HEK293 (cell line): ENCODE results near the gene IFI27L2.

Experiments used
- CTCF ChIA-PET: fragments of 350-600 bp; formaldehyde crosslinking; extraction: SDS; loops from one replicate; lab custom pipeline; 2021; ENCODE audit warnings: antibody characterized with exemption; lab: Yijun Ruan, JAX
- POLR2A ChIA-PET: fragments of 300-600 bp; formaldehyde crosslinking; extraction: SDS; loops from one replicate; lab custom pipeline; 2020; ENCODE audit warnings: antibody characterized with exemption, inconsistent platforms; lab: Yijun Ruan, JAX
- H3K27ac ChIP-seq: fragments of 200-500 bp; sonication (Bioruptor generic); 2 replicates; pipeline ENCODE4 v1.5.1; 2014; ENCODE audit warnings: low read depth, low read length, control low read depth, inconsistent platforms; ENCODE audit errors: extremely low read depth
- H3K36me3 ChIP-seq, 2 experiments: fragments of 200-500 bp in 1 of 2; sonication (Bioruptor generic) in 1 of 2; 1 replicate in 1 of 2; 2 replicates in 1 of 2; pipeline ENCODE4 v1.5.1; 2014 to 2017; ENCODE audit warnings: inconsistent platforms in 2 of 2, low read length in 2 of 2; ENCODE audit not compliant: control insufficient read depth in 2 of 2, insufficient read depth in 1 of 2
- H3K4me1 ChIP-seq: fragments of 200-500 bp; sonication (Bioruptor generic); 2 replicates; pipeline ENCODE4 v1.5.1; 2014; ENCODE audit warnings: mild to moderate bottlenecking, low read length, inconsistent platforms; ENCODE audit not compliant: control insufficient read depth, insufficient read depth
- H3K4me3 ChIP-seq: 2 replicates; pipeline ENCODE4 v1.5.1; 2011; ENCODE audit warnings: low read depth, mild to moderate bottlenecking, control low read depth, low read length, moderate library complexity
- H3K9me3 ChIP-seq: fragments of 200-500 bp; sonication (Bioruptor generic); 2 replicates; pipeline ENCODE4 v1.5.1; 2014; ENCODE audit warnings: low read depth, low read length, inconsistent platforms; ENCODE audit not compliant: control insufficient read depth, insufficient read depth
- BCL11A ChIP-seq: fragments of 450-650 bp; formaldehyde crosslinking; IDR thresholded peaks from 2 replicates; pipeline ENCODE4 v1.5.1; 2016; ENCODE audit warnings: low read depth, missing biosample characterization, missing genetic modification characterization
- GLI2 ChIP-seq: fragments of 450-650 bp; formaldehyde crosslinking; IDR thresholded peaks from 2 replicates; pipeline ENCODE4; 2017; ENCODE audit warnings: missing biosample characterization, missing genetic modification characterization, low read depth, borderline replicate concordance
- GLIS2 ChIP-seq: fragments of 450-650 bp; formaldehyde crosslinking; IDR thresholded peaks from 2 replicates; pipeline ENCODE4 v1.5.1; 2016; ENCODE audit warnings: missing biosample characterization, missing genetic modification characterization
- KLF17 ChIP-seq: fragments of 450-650 bp; formaldehyde crosslinking; IDR thresholded peaks from 2 replicates; pipeline ENCODE4 v1.5.1; 2016; ENCODE audit warnings: missing biosample characterization, missing genetic modification characterization
- KLF9 ChIP-seq: fragments of 450-650 bp; formaldehyde crosslinking; IDR thresholded peaks from 2 replicates; pipeline ENCODE4 v1.5.1; 2016; ENCODE audit warnings: missing biosample characterization, missing genetic modification characterization, low read depth
- SP7 ChIP-seq: fragments of 450-650 bp; formaldehyde crosslinking; IDR thresholded peaks from 2 replicates; pipeline ENCODE4 v1.5.1; 2016; ENCODE audit warnings: missing biosample characterization, missing genetic modification characterization
- ZBTB1 ChIP-seq: fragments of 450-650 bp; formaldehyde crosslinking; IDR thresholded peaks from 2 replicates; pipeline ENCODE4 v1.5.1; 2016; ENCODE audit warnings: missing biosample characterization, missing genetic modification characterization
- ZFHX2 ChIP-seq: fragments of 450-650 bp; formaldehyde crosslinking; conservative IDR thresholded peaks from 2 replicates; pipeline ENCODE4 v1.5.1; 2016; ENCODE audit warnings: missing biosample characterization, missing genetic modification characterization
- ZNF132 ChIP-seq: fragments of 450-650 bp; formaldehyde crosslinking; IDR thresholded peaks from 2 replicates; pipeline ENCODE4 v1.5.1; 2017; ENCODE audit warnings: missing biosample characterization, missing genetic modification characterization, borderline replicate concordance
- ZNF155 ChIP-seq: fragments of 450-650 bp; formaldehyde crosslinking; IDR thresholded peaks from 2 replicates; pipeline ENCODE4 v1.5.1; 2016; ENCODE audit warnings: missing biosample characterization, missing genetic modification characterization
- ZNF23 ChIP-seq: fragments of 450-650 bp; formaldehyde crosslinking; IDR thresholded peaks from 2 replicates; pipeline ENCODE4 v1.5.1; 2016; ENCODE audit warnings: missing biosample characterization, missing genetic modification characterization, borderline replicate concordance
- ZNF239 ChIP-seq: fragments of 450-650 bp; formaldehyde crosslinking; IDR thresholded peaks from 2 replicates; pipeline ENCODE4 v1.5.1; 2016; ENCODE audit warnings: missing biosample characterization, missing genetic modification characterization
- ZNF26 ChIP-seq: fragments of 450-650 bp; formaldehyde crosslinking; IDR thresholded peaks from 2 replicates; pipeline ENCODE4 v1.5.1; 2016; ENCODE audit warnings: missing biosample characterization, missing genetic modification characterization
- ZNF366 ChIP-seq: fragments of 450-650 bp; formaldehyde crosslinking; conservative IDR thresholded peaks from 2 replicates; pipeline ENCODE4 v1.5.1; 2016; ENCODE audit warnings: missing biosample characterization, missing genetic modification characterization
- ZNF37A ChIP-seq: fragments of 450-650 bp; IDR thresholded peaks from 2 replicates; pipeline ENCODE4 v1.5.1; 2018; ENCODE audit warnings: missing biosample characterization, missing genetic modification characterization
- ZNF398 ChIP-seq: fragments of 450-650 bp; formaldehyde crosslinking; IDR thresholded peaks from 2 replicates; pipeline ENCODE4 v1.5.1; 2017; ENCODE audit warnings: missing biosample characterization, missing genetic modification characterization
- ZNF423 ChIP-seq: fragments of 450-650 bp; formaldehyde crosslinking; IDR thresholded peaks from 2 replicates; pipeline ENCODE4 v1.5.1; 2016; ENCODE audit warnings: missing biosample characterization, missing genetic modification characterization
- ZNF629 ChIP-seq: fragments of 450-650 bp; formaldehyde crosslinking; IDR thresholded peaks from 2 replicates; pipeline ENCODE4 v1.5.1; 2017; ENCODE audit warnings: missing biosample characterization, missing genetic modification characterization
- ZNF692 ChIP-seq: fragments of 450-650 bp; formaldehyde crosslinking; IDR thresholded peaks from 2 replicates; pipeline ENCODE4 v1.5.1; 2016; ENCODE audit warnings: missing biosample characterization, missing genetic modification characterization
- TF ChIP-seq, protein P1 (sequence below): fragments of 450-650 bp; formaldehyde crosslinking; IDR thresholded peaks from 2 replicates; pipeline ENCODE4 v1.5.1; 2017; ENCODE audit warnings: missing biosample characterization, missing genetic modification characterization
- TF ChIP-seq, protein P2 (sequence below): fragments of 450-650 bp; formaldehyde crosslinking; optimal IDR thresholded peaks from 2 replicates; pipeline ENCODE3; 2016; ENCODE audit warnings: missing biosample characterization, mild to moderate bottlenecking, missing genetic modification characterization
- TF ChIP-seq, protein P3 (sequence below): fragments of 450-650 bp; formaldehyde crosslinking; IDR thresholded peaks from 2 replicates; pipeline ENCODE4 v1.5.1; 2016; ENCODE audit warnings: missing biosample characterization, missing genetic modification characterization

The IFI27L2 gene, protein sequence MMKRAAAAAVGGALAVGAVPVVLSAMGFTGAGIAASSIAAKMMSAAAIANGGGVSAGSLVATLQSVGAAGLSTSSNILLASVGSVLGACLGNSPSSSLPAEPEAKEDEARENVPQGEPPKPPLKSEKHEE

GRCh38 chr14:94129111-94129757 lies at the start of gene IFI27L2:
TSS of gene IFI27L2 (minus strand) at chr14:94129604. CDS start at chr14:94129564, 40 bp downstream.
- peak within 1 kb of the TSS; percentile 48 for H3K4me3 ChIP-seq
- no peaks in the 10 kb centered on the region for H3K9me3 ChIP-seq
- no peaks in the 10 kb centered on the region for H3K36me3 ChIP-seq
- CTCF ChIA-PET, result interaction anchor here (0.6 to 1.2 kb wide), 6 partner anchors 9 to 93 kb away, joined by 3 to 5 read pairs (median 4); no protein-coding TSS in a partner anchor
- peaks cover 3% of the 10 kb centered on the region; the same call in 1 of the 2 replicates for H3K4me1 ChIP-seq
- POLR2A ChIA-PET, result interaction anchor here (2.4 kb wide), 1 partner anchor 48 kb away, joined by 10 read pairs; the partner anchor contains the start of genes DDX24 and IFI27L1
- H3K27ac ChIP-seq, result peak within 1 kb of the TSS; percentile 37; the same call in 1 of the 2 replicates
- TF ChIP-seq ZNF23 (tag by site-specific recombination) (no peak), ZNF37A (tag by site-specific recombination) (no peak), ZNF26 (tag by site-specific recombination) (no peak), ZNF692 (tag by site-specific recombination) (0 out of 2 replicates have a peak, but pooled peaks have one; percentile 12), BCL11A (tag by site-specific recombination) (no peak), ZBTB1 (no peak), SP7 (tag by site-specific recombination) (peak; percentile 20; the same call in 1 of the 2 replicates), ZNF155 (tag by site-specific recombination) (no peak), ZFHX2 (0 out of 2 replicates have a peak, but pooled peaks have one; percentile 11), KLF17 (tag by site-specific recombination) (peak; percentile 36; the same call in 1 of the 2 replicates), ZNF398 (tag by site-specific recombination) (peak; percentile 99), ZNF239 (no peak), ZNF629 (tag by site-specific recombination) (peak; percentile 54), ZNF366 (tag by site-specific recombination) (peak; percentile 79), ZNF132 (tag by site-specific recombination) (no peak), KLF9 (tag by site-specific recombination) (peak; percentile 79), GLIS2 (peak; percentile 79), ZNF423 (peak; percentile 50; the same call in 1 of the 2 replicates), GLI2 (tag by site-specific recombination) (no peak)
- TF ChIP-seq, protein P1, sequence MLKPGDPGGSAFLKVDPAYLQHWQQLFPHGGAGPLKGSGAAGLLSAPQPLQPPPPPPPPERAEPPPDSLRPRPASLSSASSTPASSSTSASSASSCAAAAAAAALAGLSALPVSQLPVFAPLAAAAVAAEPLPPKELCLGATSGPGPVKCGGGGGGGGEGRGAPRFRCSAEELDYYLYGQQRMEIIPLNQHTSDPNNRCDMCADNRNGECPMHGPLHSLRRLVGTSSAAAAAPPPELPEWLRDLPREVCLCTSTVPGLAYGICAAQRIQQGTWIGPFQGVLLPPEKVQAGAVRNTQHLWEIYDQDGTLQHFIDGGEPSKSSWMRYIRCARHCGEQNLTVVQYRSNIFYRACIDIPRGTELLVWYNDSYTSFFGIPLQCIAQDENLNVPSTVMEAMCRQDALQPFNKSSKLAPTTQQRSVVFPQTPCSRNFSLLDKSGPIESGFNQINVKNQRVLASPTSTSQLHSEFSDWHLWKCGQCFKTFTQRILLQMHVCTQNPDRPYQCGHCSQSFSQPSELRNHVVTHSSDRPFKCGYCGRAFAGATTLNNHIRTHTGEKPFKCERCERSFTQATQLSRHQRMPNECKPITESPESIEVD (tag by site-specific recombination), result no peak
- TF ChIP-seq, protein P2, sequence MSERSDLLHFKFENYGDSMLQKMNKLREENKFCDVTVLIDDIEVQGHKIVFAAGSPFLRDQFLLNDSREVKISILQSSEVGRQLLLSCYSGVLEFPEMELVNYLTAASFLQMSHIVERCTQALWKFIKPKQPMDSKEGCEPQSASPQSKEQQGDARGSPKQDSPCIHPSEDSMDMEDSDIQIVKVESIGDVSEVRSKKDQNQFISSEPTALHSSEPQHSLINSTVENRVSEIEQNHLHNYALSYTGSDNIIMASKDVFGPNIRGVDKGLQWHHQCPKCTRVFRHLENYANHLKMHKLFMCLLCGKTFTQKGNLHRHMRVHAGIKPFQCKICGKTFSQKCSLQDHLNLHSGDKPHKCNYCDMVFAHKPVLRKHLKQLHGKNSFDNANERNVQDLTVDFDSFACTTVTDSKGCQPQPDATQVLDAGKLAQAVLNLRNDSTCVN, result peak; percentile 9
- TF ChIP-seq, protein P3, sequence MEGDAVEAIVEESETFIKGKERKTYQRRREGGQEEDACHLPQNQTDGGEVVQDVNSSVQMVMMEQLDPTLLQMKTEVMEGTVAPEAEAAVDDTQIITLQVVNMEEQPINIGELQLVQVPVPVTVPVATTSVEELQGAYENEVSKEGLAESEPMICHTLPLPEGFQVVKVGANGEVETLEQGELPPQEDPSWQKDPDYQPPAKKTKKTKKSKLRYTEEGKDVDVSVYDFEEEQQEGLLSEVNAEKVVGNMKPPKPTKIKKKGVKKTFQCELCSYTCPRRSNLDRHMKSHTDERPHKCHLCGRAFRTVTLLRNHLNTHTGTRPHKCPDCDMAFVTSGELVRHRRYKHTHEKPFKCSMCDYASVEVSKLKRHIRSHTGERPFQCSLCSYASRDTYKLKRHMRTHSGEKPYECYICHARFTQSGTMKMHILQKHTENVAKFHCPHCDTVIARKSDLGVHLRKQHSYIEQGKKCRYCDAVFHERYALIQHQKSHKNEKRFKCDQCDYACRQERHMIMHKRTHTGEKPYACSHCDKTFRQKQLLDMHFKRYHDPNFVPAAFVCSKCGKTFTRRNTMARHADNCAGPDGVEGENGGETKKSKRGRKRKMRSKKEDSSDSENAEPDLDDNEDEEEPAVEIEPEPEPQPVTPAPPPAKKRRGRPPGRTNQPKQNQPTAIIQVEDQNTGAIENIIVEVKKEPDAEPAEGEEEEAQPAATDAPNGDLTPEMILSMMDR (tag by site-specific recombination), result 0 out of 2 replicates have a peak, but pooled peaks have one; percentile 31
